Trophoblast cell (in vitro differentiated cells and primary cell): Measurements from ENCODE around the gene SIMC1.
"Not testable (repeated sequence)": the region's sequence is repeated elsewhere in the genome, so short reads cannot be mapped to it uniquely, and the experiment has no call there.

Source experiments
- DNase-seq, 2 donors: peaks; one replicate each; pipeline ENCODE4 v3.0.0-alpha.2; 2016
- H2AFZ ChIP-seq: 2 replicates; pipeline ENCODE4 v1.6.1; 2013; ENCODE audit warnings: low read length, moderate library complexity, mild to moderate bottlenecking; ENCODE audit not compliant: insufficient read depth, poor library complexity
- H2AK5ac ChIP-seq: 2 replicates; pipeline ENCODE4 v1.6.1; 2013; ENCODE audit warnings: mild to moderate bottlenecking, low read length
- H2BK120ac ChIP-seq: 2 replicates; pipeline ENCODE4 v1.6.1; 2013; ENCODE audit warnings: low read length, mild to moderate bottlenecking, moderate library complexity; ENCODE audit not compliant: insufficient read depth, poor library complexity
- H2BK12ac ChIP-seq: 2 replicates; pipeline ENCODE4 v1.6.1; 2013; ENCODE audit warnings: mild to moderate bottlenecking, low read length, moderate library complexity
- H2BK5ac ChIP-seq: 2 replicates; pipeline ENCODE4 v1.6.1; 2013; ENCODE audit warnings: low read length, low read depth, moderate library complexity, mild to moderate bottlenecking; ENCODE audit not compliant: poor library complexity
- H3K14ac ChIP-seq: 2 replicates; pipeline ENCODE4 v1.6.1; 2013; ENCODE audit warnings: mild to moderate bottlenecking, low read length
- H3K18ac ChIP-seq: 2 replicates; pipeline ENCODE4 v1.6.1; 2013; ENCODE audit warnings: mild to moderate bottlenecking, low read length
- H3K23ac ChIP-seq: 2 replicates; pipeline ENCODE4 v1.6.1; 2013; ENCODE audit warnings: low read length
- H3K27ac ChIP-seq: 2 replicates; pipeline ENCODE4 v1.5.1; 2013; ENCODE audit warnings: low read depth, mild to moderate bottlenecking, inconsistent platforms, low read length, moderate library complexity
- H3K27me3 ChIP-seq: 2 replicates; pipeline ENCODE4 v1.6.1; 2013; ENCODE audit warnings: inconsistent platforms, mild to moderate bottlenecking, low read length, moderate library complexity; ENCODE audit not compliant: insufficient read depth
- H3K36me3 ChIP-seq, 2 experiments: 1 replicate in 1 of 2; 2 replicates in 1 of 2; pipeline ENCODE4 v1.6.1; 2013; ENCODE audit warnings: low read length in 2 of 2, mild to moderate bottlenecking in 2 of 2, moderate library complexity in 1 of 2; ENCODE audit not compliant: insufficient read depth in 2 of 2, control insufficient read depth in 1 of 2
- H3K4ac ChIP-seq: 2 replicates; pipeline ENCODE4 v1.6.1; 2013; ENCODE audit warnings: low read depth, mild to moderate bottlenecking, low read length, moderate library complexity
- H3K4me1 ChIP-seq, 2 experiments: 1 replicate in 1 of 2; 2 replicates in 1 of 2; pipeline ENCODE4 v1.6.1; 2013; ENCODE audit warnings: low read length in 2 of 2, mild to moderate bottlenecking in 2 of 2, moderate library complexity in 1 of 2; ENCODE audit not compliant: insufficient read depth in 2 of 2, control insufficient read depth in 1 of 2
- H3K4me2 ChIP-seq: 2 replicates; pipeline ENCODE4 v1.6.1; 2013; ENCODE audit warnings: inconsistent platforms, mild to moderate bottlenecking, low read length, moderate library complexity
- H3K4me3 ChIP-seq: 2 replicates; pipeline ENCODE4 v1.5.1; 2013; ENCODE audit warnings: mild to moderate bottlenecking, low read depth, low read length, inconsistent platforms
- H3K79me1 ChIP-seq: one replicate; pipeline ENCODE4 v1.6.1; 2013; ENCODE audit warnings: low read length
- H3K79me2 ChIP-seq: 2 replicates; pipeline ENCODE4 v1.6.1; 2013; ENCODE audit warnings: low read length, mild to moderate bottlenecking; ENCODE audit not compliant: control insufficient read depth, insufficient read depth, poor library complexity
- H3K9ac ChIP-seq: 2 replicates; pipeline ENCODE4 v1.6.1; 2013; ENCODE audit warnings: mild to moderate bottlenecking, low read length
- H3K9me3 ChIP-seq: 2 replicates; pipeline ENCODE4 v1.6.1; 2013; ENCODE audit warnings: low read depth, mild to moderate bottlenecking, control low read depth, inconsistent platforms, low read length; ENCODE audit not compliant: insufficient read depth
- H4K12ac ChIP-seq: 2 replicates; pipeline ENCODE4 v1.6.1; 2013; ENCODE audit warnings: low read depth, mild to moderate bottlenecking, low read length, moderate library complexity
- H4K8ac ChIP-seq: 2 replicates; pipeline ENCODE4 v1.6.1; 2013; ENCODE audit warnings: low read depth, mild to moderate bottlenecking, low read length, moderate library complexity
- H4K91ac ChIP-seq: one replicate; pipeline ENCODE4 v1.6.1; 2013; ENCODE audit warnings: low read depth, mild to moderate bottlenecking, low read length, moderate library complexity
- WGBS: extraction: QIAGEN DNeasy Blood & Tissue Kit; methylation state at CpG from one replicate; pipeline ENCODE4 v1.1.7; 2013; ENCODE audit warnings: missing lambda C conversion rate; ENCODE audit not compliant: insufficient read length, insufficient coverage; ENCODE audit errors: extremely low coverage; 5-methylcytosine and 5-hydroxymethylcytosine counted together

SIMC1 gene

GRCh38 chr5:176305356-176305755, 67.1 kb downstream of the SIMC1 start:
- not testable (repeated sequence) for H3K27me3 ChIP-seq, H2BK12ac ChIP-seq, H3K4ac ChIP-seq, H3K79me2 ChIP-seq, H3K4me1 ChIP-seq, H3K18ac ChIP-seq, H3K14ac ChIP-seq, H2BK5ac ChIP-seq, DNase-seq, H4K91ac ChIP-seq, H4K8ac ChIP-seq, H2AK5ac ChIP-seq, H2AFZ ChIP-seq, H3K79me1 ChIP-seq, H3K36me3 ChIP-seq, H2BK120ac ChIP-seq, H3K27ac ChIP-seq, H3K4me2 ChIP-seq, H3K9me3 ChIP-seq, H3K4me3 ChIP-seq, H3K23ac ChIP-seq, H3K9ac ChIP-seq, H4K12ac ChIP-seq
- whole genome bisulfite sequencing: no CpG with 5 or more reads among the region's 31 CpGs

DNA sequence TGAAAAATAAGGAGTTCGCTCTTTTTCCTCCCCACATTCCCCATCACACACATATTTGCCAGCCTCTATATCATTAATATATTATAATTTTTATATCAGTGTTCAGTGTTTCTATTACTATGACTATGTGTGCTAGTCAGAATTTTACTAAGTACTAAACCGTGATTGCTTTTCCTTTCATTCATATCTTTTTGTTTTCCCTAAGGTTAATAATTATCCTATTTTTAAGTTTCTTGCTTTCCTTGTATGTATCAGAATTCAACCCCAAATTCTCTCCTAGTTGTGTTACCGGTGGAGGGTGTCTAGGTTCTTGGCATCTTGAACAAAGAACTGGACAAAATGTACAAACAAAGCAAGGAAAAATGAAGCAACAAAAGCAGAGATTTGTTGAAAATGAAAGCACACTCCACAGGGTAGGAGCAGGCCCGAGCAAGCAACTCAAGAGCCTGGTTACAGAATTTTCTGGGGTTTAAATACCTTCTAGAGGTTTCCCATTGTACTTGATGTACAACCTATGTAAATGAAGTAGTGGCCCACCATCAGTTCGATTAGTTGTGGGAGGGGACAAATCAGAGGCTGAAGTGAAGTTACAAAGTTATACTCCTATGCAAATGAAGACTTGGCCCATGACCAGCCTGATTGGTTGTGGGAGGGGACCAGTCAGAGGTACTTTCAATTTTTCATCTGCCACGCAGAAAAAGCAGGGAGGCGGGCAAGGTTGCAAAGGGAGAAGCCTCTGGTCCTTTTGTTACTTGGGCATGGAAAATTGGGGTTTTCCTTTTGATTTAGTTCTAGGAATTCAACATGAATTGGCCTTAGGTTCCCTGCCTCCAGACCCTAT, 79.5 kb downstream of the SIMC1 start:
- no CpG with 5 or more reads among the region's 7 CpGs for WGBS
- Histone ChIP-seq H4K12ac (no peak overlapping the region), H3K14ac (no peak overlapping the region), H3K9me3 (no peaks in the 10 kb centered on the region), H4K8ac (no peak overlapping the region), H3K79me2 (no peaks in the 10 kb centered on the region), H3K36me3 (peaks cover 0 to 2% of the 10 kb centered on the region in 2 experiments), H3K18ac (no peak overlapping the region), H4K91ac (no peak overlapping the region), H2BK12ac (no peak overlapping the region), H3K27ac (no peak overlapping the region), H3K4me3 (no peak overlapping the region), H3K27me3 (no peaks in the 10 kb centered on the region), H3K4me2 (no peak overlapping the region), H2AK5ac (no peak overlapping the region), H3K79me1 (no peaks in the 10 kb centered on the region), H2BK5ac (no peak overlapping the region), H3K4ac (no peak overlapping the region), H3K4me1 (no peaks in the 10 kb centered on the region), H3K23ac (no peak overlapping the region), H3K9ac (no peak overlapping the region), H2AFZ (no peak overlapping the region), H2BK120ac (no peak overlapping the region)
- DNase-seq: no peak

GRCh38 chr5:176319827-176320554, 81.8 kb downstream of the SIMC1 start:
- no peak overlapping the region for H3K4me2 ChIP-seq
- no peak overlapping the region for H3K4me3 ChIP-seq
- peak in 1 of 2 donors; percentile 52 for DNase-seq
- H3K27ac ChIP-seq: no peak overlapping the region
- no peak overlapping the region for H3K18ac ChIP-seq
- no peaks in the 10 kb centered on the region for H3K36me3 ChIP-seq
- no peaks in the 10 kb centered on the region for H3K9me3 ChIP-seq
- H2BK5ac ChIP-seq: no peak overlapping the region
- no peak overlapping the region for H2AFZ ChIP-seq
- no peak overlapping the region for H3K9ac ChIP-seq
- no peak overlapping the region for H2AK5ac ChIP-seq
- H4K12ac ChIP-seq: no peak overlapping the region
- H3K79me2 ChIP-seq: no peaks in the 10 kb centered on the region
- H2BK120ac ChIP-seq: no peak overlapping the region
- no peaks in the 10 kb centered on the region for H3K4me1 ChIP-seq
- H4K91ac ChIP-seq: no peak overlapping the region
- H4K8ac ChIP-seq: no peak overlapping the region
- no peak overlapping the region for H3K14ac ChIP-seq
- H3K27me3 ChIP-seq: no peaks in the 10 kb centered on the region
- no peak overlapping the region for H3K4ac ChIP-seq
- no peak overlapping the region for H2BK12ac ChIP-seq
- H3K79me1 ChIP-seq: no peaks in the 10 kb centered on the region
- no CpG with 5 or more reads among the region's 9 CpGs for WGBS
- H3K23ac ChIP-seq: no peak overlapping the region

DNA sequence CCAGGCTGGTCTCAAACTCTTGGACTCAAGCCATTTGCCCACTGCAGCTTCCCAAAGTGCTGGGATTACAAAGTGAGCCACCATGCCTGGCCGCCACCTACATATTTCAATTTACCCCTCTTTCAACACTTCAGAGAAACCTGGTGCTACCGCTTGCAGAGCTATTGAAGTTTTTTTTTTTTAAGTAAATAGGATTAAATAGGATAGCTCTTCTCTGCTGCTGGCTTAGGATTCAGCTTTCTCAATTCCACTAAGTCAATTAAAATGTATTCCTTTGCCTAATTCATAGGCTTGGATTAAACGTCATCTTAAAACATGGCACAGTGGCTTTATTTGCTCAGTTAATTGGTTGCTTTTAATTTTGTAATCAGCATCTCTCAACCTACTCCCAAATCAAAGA, 82.4 kb downstream of the SIMC1 start:
- no peaks in the 10 kb centered on the region for H3K4me1 ChIP-seq
- H3K79me1 ChIP-seq: no peaks in the 10 kb centered on the region
- no peak overlapping the region for H3K4me2 ChIP-seq
- H2AK5ac ChIP-seq: no peak overlapping the region
- no peak overlapping the region for H3K14ac ChIP-seq
- no peak overlapping the region for H4K8ac ChIP-seq
- no peak overlapping the region for H4K91ac ChIP-seq
- H2BK5ac ChIP-seq: no peak overlapping the region
- H3K9me3 ChIP-seq: no peaks in the 10 kb centered on the region
- no peak overlapping the region for H3K23ac ChIP-seq
- H3K4me3 ChIP-seq: no peak overlapping the region
- no peaks in the 10 kb centered on the region for H3K36me3 ChIP-seq
- H3K79me2 ChIP-seq: no peaks in the 10 kb centered on the region
- no CpG with 5 or more reads among the region's 3 CpGs for WGBS
- no peak overlapping the region for H3K18ac ChIP-seq
- no peak overlapping the region for H2BK12ac ChIP-seq
- H3K4ac ChIP-seq: no peak overlapping the region
- no peak overlapping the region for H3K27ac ChIP-seq
- H2BK120ac ChIP-seq: no peak overlapping the region
- no peak for DNase-seq
- H4K12ac ChIP-seq: no peak overlapping the region
- no peak overlapping the region for H3K9ac ChIP-seq
- no peak overlapping the region for H2AFZ ChIP-seq
- no peaks in the 10 kb centered on the region for H3K27me3 ChIP-seq
